ENCODE data around the gene EVI2B. TPM values are rescaled to one million over a fixed set of nuclear protein-coding genes. Genes with fewer than 3 reads are reported as not detected.
"Not testable (repeated sequence)": the region's sequence is repeated elsewhere in the genome, so short reads cannot be mapped to it uniquely, and the experiment has no call there.

Gene EVI2B
- total RNA-seq, 1 experiment from 2014 or later = not detected

- DNase-seq (ENCODE audit: low spot score) = no peak
Observed at GRCh38 chr17:31272236-31272635, 41.6 kb downstream of the EVI2B start.

DNA sequence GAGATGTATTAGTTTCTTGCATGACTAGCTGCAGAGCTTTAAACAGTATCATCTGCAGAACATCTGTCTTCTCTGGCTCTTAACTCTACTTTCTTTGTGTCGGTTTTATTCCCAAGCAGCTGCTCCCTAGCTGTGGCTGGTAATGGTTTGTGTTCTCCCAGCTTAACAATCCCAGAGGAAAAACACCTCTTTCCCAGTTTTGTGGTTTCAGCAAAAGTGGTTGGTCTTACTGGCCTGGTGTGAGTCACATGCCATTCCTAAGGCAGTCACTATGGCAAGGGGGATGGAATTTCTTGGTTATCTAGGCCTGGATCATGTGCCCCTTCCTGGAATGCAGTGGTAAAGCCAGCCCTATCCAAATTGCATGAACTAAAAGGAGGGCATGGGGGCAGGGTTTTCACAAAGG is 44.3 kb downstream of the EVI2B start:
- peak; percentile 54 for DNase-seq (ENCODE audit: low spot score)

DNA sequence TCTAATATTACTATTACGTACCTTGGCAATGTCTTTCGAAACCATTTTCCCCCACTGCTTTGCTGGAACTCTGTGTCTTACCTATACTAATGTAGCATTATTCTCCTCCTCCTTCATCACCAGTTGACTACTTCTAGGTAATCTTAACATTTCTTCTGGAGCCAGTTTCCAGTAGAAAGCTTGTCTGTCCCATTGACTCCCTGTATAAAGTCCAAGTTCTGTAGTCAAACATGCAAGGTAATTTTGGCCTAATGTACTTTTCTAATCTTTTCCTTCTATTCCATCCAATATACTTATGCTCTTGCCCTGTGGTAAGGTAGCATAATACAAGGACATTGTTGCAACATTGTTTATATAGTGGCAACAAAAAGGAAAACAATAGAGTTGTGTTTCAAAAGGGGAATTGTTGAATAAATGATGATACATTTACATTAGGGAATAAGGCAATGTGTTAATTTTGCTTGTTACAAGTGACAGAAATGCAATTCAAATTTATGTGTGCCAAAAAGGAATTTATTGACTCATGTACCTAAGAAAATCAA is 44.7 kb downstream of the EVI2B start:
- DNase-seq (ENCODE audit: low spot score) = no peak

GRCh38 chr17:31266042-31266441 is 47.8 kb downstream of the EVI2B start:
- DNase-seq (ENCODE audit: low spot score) = peak; percentile 22

DNA sequence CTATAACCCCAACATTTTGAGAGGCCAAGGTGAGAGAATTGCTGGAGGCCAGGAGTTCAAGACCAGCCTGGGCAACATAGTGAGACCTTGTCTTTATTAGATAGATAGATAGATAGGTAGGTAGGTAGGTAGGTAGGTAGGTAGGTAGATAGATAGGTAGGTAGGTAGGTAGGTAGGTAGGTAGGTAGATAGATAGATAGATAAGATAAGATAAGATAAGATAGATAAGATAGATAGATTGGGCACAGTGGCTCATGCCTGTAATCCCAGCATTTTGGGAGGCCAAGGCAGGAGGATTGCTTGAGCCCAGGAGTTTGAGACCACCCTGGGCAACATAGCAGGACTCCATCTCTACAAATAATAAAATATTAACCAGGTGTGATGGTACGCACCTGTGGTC is 50.9 kb downstream of the EVI2B start:
- DNase-seq (ENCODE audit: low spot score) = not testable (repeated sequence)

DNA sequence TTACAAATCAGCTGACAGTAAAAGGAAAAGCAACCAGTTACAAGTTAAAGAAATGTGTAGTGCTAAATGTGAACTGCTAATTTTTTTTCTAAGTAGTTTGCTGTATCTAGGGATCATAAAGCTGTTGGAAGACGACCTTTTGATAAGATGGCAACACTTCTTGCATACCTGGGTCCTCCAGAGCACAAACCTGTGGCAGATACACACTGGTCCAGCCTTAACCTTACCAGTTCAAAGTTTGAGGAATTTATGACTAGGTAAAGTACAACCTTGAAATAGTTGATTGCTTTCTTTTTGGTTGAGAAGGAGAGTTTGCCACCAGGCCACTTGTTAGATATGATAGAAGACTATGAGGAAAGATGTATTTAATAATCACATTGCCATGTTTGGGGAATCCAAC is 52.3 kb downstream of the EVI2B start:
- no peak for DNase-seq (ENCODE audit: low spot score)

DNA sequence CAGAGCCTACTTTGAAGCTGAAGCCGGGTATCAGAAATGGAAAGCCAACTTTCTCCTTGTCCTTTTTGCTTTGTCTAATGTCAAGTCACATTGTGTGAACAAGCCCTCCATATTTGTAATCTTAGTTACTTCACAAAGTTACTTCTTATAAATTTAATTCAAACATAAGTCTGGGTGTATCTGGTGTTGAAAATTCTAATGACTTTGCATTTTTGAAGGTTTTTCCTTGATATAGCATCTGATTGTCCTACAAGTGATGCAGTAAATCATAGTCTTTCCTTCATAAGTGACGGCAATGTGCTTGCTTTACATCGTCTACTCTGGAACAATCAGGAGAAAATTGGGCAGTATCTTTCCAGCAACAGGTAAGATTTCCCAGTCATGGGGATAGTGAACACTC is 53.7 kb downstream of the EVI2B start:
- DNase-seq (ENCODE audit: low spot score) = no peak

DNA sequence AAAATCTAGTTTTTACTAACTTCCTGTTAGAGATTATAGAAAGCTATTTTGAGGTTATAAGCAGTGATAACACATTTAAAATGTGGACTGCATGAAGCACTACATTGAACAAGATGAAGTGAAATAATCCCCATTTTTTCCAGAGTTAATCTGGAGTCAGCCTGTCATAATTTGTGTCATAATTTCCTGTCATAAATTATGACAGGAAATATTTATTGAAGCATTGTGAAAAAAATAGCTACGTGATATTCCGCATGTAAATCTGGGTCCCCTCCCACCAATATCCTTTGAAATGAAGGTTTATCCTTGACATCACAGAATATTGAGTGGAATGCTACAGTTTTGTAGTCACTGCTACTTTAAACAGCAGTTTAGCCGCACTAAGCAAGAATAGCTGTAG is 56.9 kb downstream of the EVI2B start:
- no peak for DNase-seq (ENCODE audit: low spot score)

GRCh38 chr17:31254654-31255053 is 59.2 kb downstream of the EVI2B start:
- DNase-seq (ENCODE audit: low spot score) = no peak

Other genes starting within 250 kb of the EVI2B start
- gene NF1, start 219.1 kb downstream of the EVI2B start, total RNA-seq (2014; rRNA removed; shearing (Covaris generic)) = 26.8 and 41.0 TPM in 2 replicates
- not detected in 2 replicates for gene OMG, start 16.8 kb downstream of the EVI2B start, total RNA-seq (2014; rRNA removed; shearing (Covaris generic))
- gene EVI2A, start 7.6 kb upstream of the EVI2B start, total RNA-seq (2014; rRNA removed; shearing (Covaris generic)) = not detected in 2 replicates
- gene RAB11FIP4, start 77.6 kb upstream of the EVI2B start, total RNA-seq (2014; rRNA removed; shearing (Covaris generic)) = 58.3 and 59.5 TPM in 2 replicates

Data from HT-29 (cell line).